H9 (cell line): ENCODE data around the gene ACVR2B. TPM values are rescaled to one million over a fixed set of nuclear protein-coding genes. Genes with fewer than 3 reads are reported as not detected.

Source experiments
- DNase-seq: peaks from one replicate; pipeline ENCODE4 v3.0.0-alpha.2; 2017
- H2AFZ ChIP-seq: one replicate; pipeline ENCODE4 v1.6.1; 2013; ENCODE audit warnings: mild to moderate bottlenecking, low read length, control low read depth, moderate library complexity
- H2AK5ac ChIP-seq: 2 replicates; pipeline ENCODE4 v1.6.1; 2013; ENCODE audit warnings: low read length, control low read depth, mixed read lengths; ENCODE audit not compliant: insufficient read length
- H2BK120ac ChIP-seq: one replicate; pipeline ENCODE4 v1.6.1; 2013; ENCODE audit warnings: low read depth, mild to moderate bottlenecking, low read length, control low read depth, inconsistent platforms; ENCODE audit not compliant: poor library complexity, severe bottlenecking
- H2BK12ac ChIP-seq: 2 replicates; pipeline ENCODE4 v1.6.1; 2013; ENCODE audit warnings: low read length, control low read depth, mixed read lengths, low read depth; ENCODE audit not compliant: insufficient read length
- H2BK15ac ChIP-seq: 2 replicates; pipeline ENCODE4 v1.6.1; 2013; ENCODE audit warnings: low read depth, low read length, control low read depth
- H2BK20ac ChIP-seq: one replicate; pipeline ENCODE4 v1.6.1; 2013; ENCODE audit warnings: low read depth, mild to moderate bottlenecking, low read length, control low read depth, inconsistent platforms; ENCODE audit not compliant: poor library complexity, severe bottlenecking
- H2BK5ac ChIP-seq: 2 replicates; pipeline ENCODE4 v1.6.1; 2013; ENCODE audit warnings: low read length, control low read depth, mixed read lengths; ENCODE audit not compliant: insufficient read length
- H3K14ac ChIP-seq: 2 replicates; pipeline ENCODE4 v1.6.1; 2013; ENCODE audit warnings: low read length, control low read depth; ENCODE audit not compliant: insufficient read depth
- H3K18ac ChIP-seq: 2 replicates; pipeline ENCODE4 v1.6.1; 2013; ENCODE audit warnings: low read depth, mild to moderate bottlenecking, mixed read lengths, low read length, control low read depth; ENCODE audit not compliant: insufficient read length
- H3K23ac ChIP-seq: 2 replicates; pipeline ENCODE4 v1.6.1; 2013; ENCODE audit warnings: low read length, control low read depth, mixed read lengths, low read depth; ENCODE audit not compliant: insufficient read length
- H3K23me2 ChIP-seq: 2 replicates; pipeline ENCODE4 v1.6.1; 2013; ENCODE audit warnings: low read depth, mild to moderate bottlenecking, mixed read lengths, low read length, control low read depth; ENCODE audit not compliant: insufficient read length, poor library complexity, severe bottlenecking
- H3K27ac ChIP-seq: 2 replicates; pipeline ENCODE4 v1.5.1; 2013; ENCODE audit warnings: low read length, control low read depth, mixed read lengths, low read depth; ENCODE audit not compliant: insufficient read length
- H3K27me3 ChIP-seq: 2 replicates; pipeline ENCODE4 v1.6.1; 2013; ENCODE audit warnings: low read length, control low read depth, inconsistent platforms; ENCODE audit not compliant: insufficient read depth
- H3K4ac ChIP-seq: 2 replicates; pipeline ENCODE4 v1.6.1; 2013; ENCODE audit warnings: low read depth, mild to moderate bottlenecking, control low read depth, inconsistent platforms, low read length, moderate library complexity
- H3K4me1 ChIP-seq: 2 replicates; pipeline ENCODE4 v1.6.1; 2013; ENCODE audit warnings: low read length, control low read depth, inconsistent platforms; ENCODE audit not compliant: insufficient read depth
- H3K4me2 ChIP-seq: 2 replicates; pipeline ENCODE4 v1.6.1; 2013; ENCODE audit warnings: low read length, control low read depth, mixed read lengths; ENCODE audit not compliant: insufficient read length, insufficient read depth
- H3K56ac ChIP-seq: 2 replicates; pipeline ENCODE4 v1.6.1; 2013; ENCODE audit warnings: low read depth, mild to moderate bottlenecking, mixed read lengths, low read length, control low read depth; ENCODE audit not compliant: insufficient read length
- H3K79me1 ChIP-seq: 2 replicates; pipeline ENCODE4 v1.6.1; 2013; ENCODE audit warnings: low read depth, mild to moderate bottlenecking, moderate library complexity, low read length, control low read depth, inconsistent platforms; ENCODE audit not compliant: insufficient read depth, poor library complexity, severe bottlenecking
- H3K79me2 ChIP-seq: 2 replicates; pipeline ENCODE4 v1.6.1; 2013; ENCODE audit warnings: low read length, control low read depth, inconsistent platforms; ENCODE audit not compliant: insufficient read depth
- H3K9ac ChIP-seq: 2 replicates; pipeline ENCODE4 v1.6.1; 2013; ENCODE audit warnings: low read length, control low read depth, mixed read lengths; ENCODE audit not compliant: insufficient read length; ENCODE audit errors: extremely low read depth
- H3K9me3 ChIP-seq: one replicate; pipeline ENCODE4 v1.6.1; 2013; ENCODE audit warnings: low read depth, low read length, inconsistent platforms; ENCODE audit not compliant: control insufficient read depth
- H3T11ph ChIP-seq: one replicate; pipeline ENCODE4 v1.6.1; 2013; ENCODE audit warnings: mild to moderate bottlenecking, low read length, control low read depth, inconsistent platforms
- H4K20me1 ChIP-seq: one replicate; pipeline ENCODE4 v1.6.1; 2013; ENCODE audit not compliant: control insufficient read depth, insufficient read length, insufficient read depth
- H4K5ac ChIP-seq: 2 replicates; pipeline ENCODE4 v1.6.1; 2013; ENCODE audit warnings: low read depth, mild to moderate bottlenecking, mixed read lengths, low read length, control low read depth; ENCODE audit not compliant: insufficient read length
- H4K8ac ChIP-seq: replicated peaks from 2 replicates; pipeline ENCODE4 v1.6.1; 2013; ENCODE audit warnings: low read length, control low read depth, mixed read lengths, low read depth; ENCODE audit not compliant: insufficient read length
- H4K91ac ChIP-seq: 2 replicates; pipeline ENCODE4 v1.6.1; 2013; ENCODE audit warnings: low read depth, mild to moderate bottlenecking, moderate library complexity, mixed read lengths, low read length, control low read depth; ENCODE audit not compliant: insufficient read length
- H3K27ac Mint-ChIP-seq, 3 experiments: 2 replicates in 2 of 3; 3 replicates in 1 of 3; pipeline ENCODE4 v1.8.0; 2020 to 2021; ENCODE audit warnings: mixed read lengths in 3 of 3, mild to moderate bottlenecking in 1 of 3, moderate library complexity in 1 of 3
- H3K27me3 Mint-ChIP-seq: 2 replicates; pipeline ENCODE4 v1.8.0; 2021; ENCODE audit warnings: low read depth, mild to moderate bottlenecking, moderate library complexity, mixed read lengths
- H3K36me3 Mint-ChIP-seq, 3 experiments: 2 replicates in 2 of 3; 3 replicates in 1 of 3; pipeline ENCODE4 v1.8.0; 2020 to 2021; ENCODE audit warnings: low read depth in 3 of 3, mixed read lengths in 3 of 3; ENCODE audit not compliant: insufficient read depth in 1 of 3
- H3K4me1 Mint-ChIP-seq, 2 experiments: 2 replicates each; pipeline ENCODE4 v1.8.0; 2020; ENCODE audit warnings: mixed read lengths in 2 of 2
- H3K4me3 Mint-ChIP-seq, 2 experiments: 2 replicates in 1 of 2; 3 replicates in 1 of 2; pipeline ENCODE4 v1.8.0; 2020 to 2021; ENCODE audit warnings: mild to moderate bottlenecking in 2 of 2, mixed read lengths in 2 of 2, moderate library complexity in 1 of 2
- H3K9me3 Mint-ChIP-seq, 2 experiments: 2 replicates in 1 of 2; 3 replicates in 1 of 2; pipeline ENCODE4 v1.8.0; 2020; ENCODE audit warnings: mild to moderate bottlenecking in 2 of 2, mixed read lengths in 2 of 2, moderate library complexity in 1 of 2
- CTCF ChIP-seq: fragments of 200-600 bp; sonication (generic); conservative IDR thresholded peaks from 3 replicates; pipeline ENCODE4 v1.8.0; 2021; ENCODE audit warnings: antibody characterized with exemption, mild to moderate bottlenecking
- WGBS: extraction: QIAGEN DNeasy Blood & Tissue Kit; methylation state at CpG from one replicate; pipeline ENCODE4 v1.1.7; 2013; ENCODE audit warnings: missing lambda C conversion rate, low lambda C conversion rate, mixed read lengths; ENCODE audit not compliant: insufficient read length; ENCODE audit errors: extremely low coverage; 5-methylcytosine and 5-hydroxymethylcytosine counted together
- total RNA-seq: library from RNA; stranded (reverse); gene quantifications from 2 replicates; pipeline ENCODE4 v1.2.1, GENCODE V29; 2021

Gene ACVR2B
- total RNA-seq, 1 experiment from 2014 or later: 105 TPM

GRCh38 chr3:38491215-38491614 is 37.5 kb downstream of the ACVR2B start:
- Histone ChIP-seq H3K9me3 (no peaks in the 10 kb centered on the region), H3K27me3 (no peaks in the 10 kb centered on the region; the same call in 1 of the 2 replicates), H4K5ac (no peak overlapping the region), H3K79me2 (no peaks in the 10 kb centered on the region), H3K14ac (no peak overlapping the region), H3K56ac (no peak overlapping the region), H3K4ac (no peak overlapping the region), H3K79me1 (no peaks in the 10 kb centered on the region), H2AK5ac (no peak overlapping the region), H2BK12ac (no peak overlapping the region), H3K23ac (no peak overlapping the region), H2BK20ac (no peak overlapping the region), H2AFZ (no peak overlapping the region), H2BK5ac (no peak overlapping the region), H4K20me1 (no peaks in the 10 kb centered on the region), H3K4me1 (no peaks in the 10 kb centered on the region), H2BK15ac (no peak overlapping the region), H3K18ac (no peak overlapping the region), H4K91ac (no peak overlapping the region), H3K23me2 (no peaks in the 10 kb centered on the region), H3K27ac (no peak overlapping the region), H3T11ph (no peak overlapping the region), H3K4me2 (no peak overlapping the region), H3K9ac (no peak overlapping the region), H4K8ac (no peak overlapping the region), H2BK120ac (no peak overlapping the region)
- DNase-seq: no peak
- Mint-ChIP-seq H3K4me1 (no peaks in the 10 kb centered on the region), H3K4me3 (no peak overlapping the region), H3K27me3 (no peaks in the 10 kb centered on the region), H3K9me3 (no peaks in the 10 kb centered on the region), H3K27ac (no peak overlapping the region), H3K36me3 (peaks cover 2 to 19% (median 9%) of the 10 kb centered on the region in 3 experiments; a peak in 4 of 7 replicates)
- no CpG with 5 or more reads among the region's 6 CpGs for WGBS
- TF ChIP-seq CTCF: no peak
